Endothelial cell of umbilical vein (primary cell): ENCODE measurements around the gene PPP1R18. TPM values are rescaled to one million over a fixed set of nuclear protein-coding genes. Genes with fewer than 3 reads are reported as not detected.

Experiments
- BruUV-seq: library from RNA; stranded (reverse); fragments of 400-500 nt; replicated peaks from 2 replicates; lab custom pipeline; 2021; lab: Mats Ljungman, UMichigan
- CTCF ChIA-PET: fragments of 300-600, 350-600 bp; sonication (Branson Sonifier 250); formaldehyde crosslinking; loops from one replicate; lab custom pipeline; 2021; ENCODE audit warnings: antibody characterized with exemption, inconsistent platforms; lab: Charles Lee
- POLR2A ChIA-PET: fragments of 300-600, 350-600 bp; sonication (Branson Sonifier 250); formaldehyde crosslinking; loops from one replicate; lab custom pipeline; 2021; ENCODE audit warnings: antibody characterized with exemption, inconsistent platforms; lab: Charles Lee
- DNase-seq: peaks from one replicate; pipeline ENCODE4 v3.0.0-alpha.2; 2011; ENCODE audit warnings: low read depth, low spot score
- FAIRE-seq: peaks from 2 replicates; lab custom pipeline; 2011; peaks lifted over from hg19 to GRCh38; lab: Jason Lieb, UNC
- H2AFZ ChIP-seq: 2 replicates; pipeline ENCODE4 v1.6.0; 2012; ENCODE audit warnings: low read depth, low read length, control low read depth, inconsistent platforms
- H3K27ac ChIP-seq: 2 replicates; pipeline ENCODE4 v1.5.1; 2011; ENCODE audit warnings: low read depth, mild to moderate bottlenecking, control low read depth, low read length, moderate library complexity; ENCODE audit not compliant: insufficient read depth
- H3K27me3 ChIP-seq, 2 experiments: 2 replicates each; pipeline versions ENCODE4 v1.6.0 to v1.6.1; 2011; ENCODE audit warnings: low read length in 2 of 2, mixed read lengths in 1 of 2; ENCODE audit not compliant: control insufficient read depth in 2 of 2, insufficient read depth in 2 of 2
- H3K36me3 ChIP-seq, 2 experiments: 2 replicates in 1 of 2; 3 replicates in 1 of 2; pipeline ENCODE4 v1.5.1; 2011; ENCODE audit warnings: low read length in 2 of 2, mild to moderate bottlenecking in 1 of 2, moderate library complexity in 1 of 2; ENCODE audit not compliant: control insufficient read depth in 2 of 2, insufficient read depth in 2 of 2; ENCODE audit errors: extremely low read depth in 1 of 2
- H3K4me1 ChIP-seq: 3 replicates; pipeline ENCODE4 v1.5.1; 2011; ENCODE audit warnings: mild to moderate bottlenecking, low read length; ENCODE audit not compliant: control insufficient read depth, insufficient read depth; ENCODE audit errors: extremely low read depth
- H3K4me2 ChIP-seq: 2 replicates; pipeline ENCODE4 v1.6.1; 2011; ENCODE audit warnings: low read length, control low read depth, mixed read lengths; ENCODE audit not compliant: insufficient read depth
- H3K4me3 ChIP-seq, 3 experiments: fragments of 200-600 bp in 1 of 3; sonication (generic), shearing (Covaris generic) in 1 of 3; replicated peaks in 1 of 3; 2 replicates each; pipeline ENCODE4 v1.5.1; 2011 to 2016; ENCODE audit warnings: control low read depth in 3 of 3, low read length in 3 of 3, mild to moderate bottlenecking in 2 of 3, inconsistent platforms in 1 of 3, low read depth in 1 of 3, moderate library complexity in 1 of 3; ENCODE audit not compliant: insufficient read depth in 1 of 3
- H3K79me2 ChIP-seq: 2 replicates; pipeline ENCODE4 v1.6.0; 2012; ENCODE audit warnings: low read length, inconsistent platforms; ENCODE audit not compliant: control insufficient read depth, insufficient read depth
- H3K9ac ChIP-seq: replicated peaks from 2 replicates; pipeline ENCODE3; 2011; ENCODE audit warnings: low read length, control low read depth; ENCODE audit not compliant: insufficient read depth; ENCODE audit errors: extremely low read depth
- H3K9me1 ChIP-seq: replicated peaks from 3 replicates; pipeline ENCODE4 v1.6.0; 2011; ENCODE audit warnings: mild to moderate bottlenecking, low read length; ENCODE audit not compliant: control insufficient read depth, insufficient read depth; ENCODE audit errors: extremely low read depth
- H3K9me3 ChIP-seq: replicated peaks from 2 replicates; pipeline ENCODE4 v1.5.1; 2012; ENCODE audit warnings: low read length, inconsistent platforms; ENCODE audit not compliant: control insufficient read depth, insufficient read depth
- H4K20me1 ChIP-seq: replicated peaks from 2 replicates; pipeline ENCODE3; 2011; ENCODE audit warnings: mild to moderate bottlenecking, low read length; ENCODE audit not compliant: control insufficient read depth, insufficient read depth; ENCODE audit errors: extremely low read depth
- CTCF ChIP-seq, 2 donors: IDR thresholded peaks; 1 replicate in 1 of 2; 2 replicates in 1 of 2; pipeline ENCODE4 v1.5.1; 2011; ENCODE audit warnings: low read length in 2 of 2, mild to moderate bottlenecking in 2 of 2, moderate library complexity in 2 of 2, control low read depth in 1 of 2, inconsistent platforms in 1 of 2, low read depth in 1 of 2; ENCODE audit not compliant: insufficient read depth in 1 of 2; ENCODE audit errors: extremely low read depth in 1 of 2
- EZH2 ChIP-seq: IDR thresholded peaks from 2 replicates; pipeline ENCODE4 v1.6.1; 2012; ENCODE audit warnings: borderline replicate concordance, low read depth, mild to moderate bottlenecking, moderate library complexity, low read length, inconsistent platforms; ENCODE audit not compliant: severe bottlenecking
- FOS ChIP-seq: IDR thresholded peaks from 2 replicates; pipeline ENCODE4 v1.6.1; 2011; ENCODE audit warnings: mild to moderate bottlenecking, low read length, moderate library complexity, borderline replicate concordance; ENCODE audit not compliant: insufficient read depth
- GATA2 ChIP-seq: IDR thresholded peaks from 2 replicates; pipeline ENCODE4 v1.7.0; 2011; ENCODE audit warnings: low read depth, mild to moderate bottlenecking, moderate library complexity, mixed read lengths, low read length; ENCODE audit not compliant: insufficient read length, insufficient read depth
- JUN ChIP-seq: IDR thresholded peaks from 2 replicates; pipeline ENCODE4 v1.6.1; 2011; ENCODE audit warnings: borderline replicate concordance, low read depth; ENCODE audit not compliant: insufficient read length, insufficient read depth
- MAX ChIP-seq: IDR thresholded peaks from 2 replicates; pipeline ENCODE4 v1.6.1; 2011; ENCODE audit not compliant: insufficient read depth, insufficient read length
- MYC ChIP-seq: IDR thresholded peaks from one replicate; pipeline ENCODE4 v1.6.1; 2011; ENCODE audit warnings: mild to moderate bottlenecking, low read depth, low read length
- POLR2A ChIP-seq: IDR thresholded peaks from 2 replicates; pipeline ENCODE4 v1.6.1; 2012; ENCODE audit warnings: low read depth, mild to moderate bottlenecking, control low read depth, low read length
- POLR2AphosphoS5 ChIP-seq: IDR thresholded peaks from 2 replicates; pipeline ENCODE4 v1.6.1; 2012; ENCODE audit warnings: low read depth, mild to moderate bottlenecking, control low read depth, low read length, moderate library complexity; ENCODE audit not compliant: insufficient read depth
- dilution Hi-C: fragments of 300-500 bp; cut with MboI; formaldehyde crosslinking; loops from one replicate; pipeline ENCODE4 v1.15.0; 2019; ENCODE audit warnings: low sequenced_read_pairs; ENCODE audit not compliant: extremely low pct_ligation_motif_present
- intact Hi-C: fragments of 100-400 bp; cut with micrococcal nuclease; formaldehyde crosslinking; loops from one replicate; pipeline ENCODE4 v1.10.0; 2022
- polyA plus RNA-seq, 4 experiments: library from polyadenylated mRNA; depleted of rRNA in 3 of 4; stranded (reverse) in 3 of 4; unstranded in 1 of 4; fragments of >200 nt; gene quantifications; 2 replicates each; pipeline versions ENCODE4 v1.2.1 to v1.2.3, GENCODE V29; 2011 to 2012; ENCODE audit warnings: missing spikeins in 1 of 4
- total RNA-seq: library from RNA; stranded (reverse); gene quantifications from 2 replicates; pipeline ENCODE4 v1.2.3, GENCODE V29; 2021

Gene PPP1R18
- total and polyA plus RNA-seq, 2 donors (not counting 3 experiments of a cell fraction or from before 2014, with no cell fraction given): 136 to 173 TPM

DNA sequence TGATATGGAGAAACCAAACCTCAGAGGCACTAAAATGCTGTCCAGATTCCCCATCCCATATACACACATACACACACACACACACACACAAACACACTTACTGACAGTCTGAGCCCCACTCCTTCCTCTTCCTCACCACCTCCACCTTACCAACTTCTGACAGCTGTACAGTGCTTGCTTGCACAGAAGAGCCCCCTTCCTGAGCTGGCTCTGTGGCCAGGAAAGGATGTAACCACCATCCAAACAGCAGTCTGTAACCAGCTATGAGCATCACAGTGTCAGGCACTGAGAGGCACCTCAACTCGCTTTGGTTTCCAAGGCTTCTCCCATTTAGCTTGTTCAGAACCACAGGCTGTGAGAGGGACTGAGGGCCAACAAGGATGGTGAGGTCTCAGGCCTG lies 45.4 kb downstream of the PPP1R18 start:
- Histone ChIP-seq H2AFZ (no peak overlapping the region), H3K4me2 (no peak overlapping the region), H3K9ac (no peak overlapping the region), H3K9me1 (no peaks in the 10 kb centered on the region), H4K20me1 (no peaks in the 10 kb centered on the region), H3K79me2 (peaks cover 2% of the 10 kb centered on the region), H3K4me1 (no peaks in the 10 kb centered on the region), H3K27ac (no peak overlapping the region), H3K4me3 (no peak overlapping the region), H3K9me3 (no peaks in the 10 kb centered on the region), H3K27me3 (no peaks in the 10 kb centered on the region), H3K36me3 (peaks cover 2 to 15% of the 10 kb centered on the region in 2 experiments)
- BruUV-seq: no TSS peak
- ChIA-PET CTCF (interaction anchor here (1.6 kb wide), 1 partner anchor 90 kb away, joined by 8 read pairs; no protein-coding TSS in a partner anchor), POLR2A (no interaction called here)
- FAIRE-seq: no peak
- intact Hi-C loops (no loop called here), dilution Hi-C loops (no loop called here)
- DNase-seq: no peak
- TF ChIP-seq CTCF (IDR thresholded peaks at IDR 0.05; ENCODE audit: extremely low read depth in 1 of 2, insufficient read depth in 1 of 2, low read depth in 1 of 2, low read length in 2 of 2) (no peak), POLR2A (no peak), EZH2 (no peak), POLR2AphosphoS5 (no peak), MYC (no peak), GATA2 (no peak), JUN (no peak), MAX (no peak), FOS (no peak)
